Peyer's patch (tissue), 4 donors: ENCODE data around the gene SGO2.

Experiments used
- POLR2A ChIP-seq, 2 donors: fragments of 450-650 bp; IDR thresholded peaks; one replicate each; pipeline ENCODE4 v1.5.1; 2017; ENCODE audit warnings: antibody characterized with exemption in 2 of 2, mild to moderate bottlenecking in 2 of 2, moderate library complexity in 2 of 2
- TF ChIP-seq, protein P1 (sequence below), 6 experiments: fragments of 450-650 bp in 4 of 6; fragments of 200-600 bp in 2 of 6; sonication (generic) in 1 of 6; IDR thresholded peaks; one replicate each; pipeline ENCODE4 v1.5.1; 2017 to 2019; ENCODE audit warnings: antibody characterized with exemption in 6 of 6, mild to moderate bottlenecking in 3 of 6, moderate library complexity in 1 of 6

- TF ChIP-seq, protein P1, sequence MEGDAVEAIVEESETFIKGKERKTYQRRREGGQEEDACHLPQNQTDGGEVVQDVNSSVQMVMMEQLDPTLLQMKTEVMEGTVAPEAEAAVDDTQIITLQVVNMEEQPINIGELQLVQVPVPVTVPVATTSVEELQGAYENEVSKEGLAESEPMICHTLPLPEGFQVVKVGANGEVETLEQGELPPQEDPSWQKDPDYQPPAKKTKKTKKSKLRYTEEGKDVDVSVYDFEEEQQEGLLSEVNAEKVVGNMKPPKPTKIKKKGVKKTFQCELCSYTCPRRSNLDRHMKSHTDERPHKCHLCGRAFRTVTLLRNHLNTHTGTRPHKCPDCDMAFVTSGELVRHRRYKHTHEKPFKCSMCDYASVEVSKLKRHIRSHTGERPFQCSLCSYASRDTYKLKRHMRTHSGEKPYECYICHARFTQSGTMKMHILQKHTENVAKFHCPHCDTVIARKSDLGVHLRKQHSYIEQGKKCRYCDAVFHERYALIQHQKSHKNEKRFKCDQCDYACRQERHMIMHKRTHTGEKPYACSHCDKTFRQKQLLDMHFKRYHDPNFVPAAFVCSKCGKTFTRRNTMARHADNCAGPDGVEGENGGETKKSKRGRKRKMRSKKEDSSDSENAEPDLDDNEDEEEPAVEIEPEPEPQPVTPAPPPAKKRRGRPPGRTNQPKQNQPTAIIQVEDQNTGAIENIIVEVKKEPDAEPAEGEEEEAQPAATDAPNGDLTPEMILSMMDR (IDR thresholded peaks at IDR 0.05), result no peak
- TF ChIP-seq POLR2A (IDR thresholded peaks at IDR 0.05), result no peak
These were observed 2.8 kb upstream of the SGO2 start for GRCh38 chr2:200523158-200523557.
